ENCODE results near the gene PROSER1.

GRCh38 chr13:39062004-39062403, 24.1 kb upstream of the PROSER1 start:
- TF ChIP-seq CTCF (conservative IDR thresholded peaks at IDR 0.05; ENCODE audit: low read depth, low read length) (no peak), SMC3 (IDR thresholded peaks at IDR 0.05; ENCODE audit: low read depth, low read length) (no peak), MAFK (IDR thresholded peaks at IDR 0.05; ENCODE audit: low read depth, low read length) (no peak), POLR2A (IDR thresholded peaks at IDR 0.05; ENCODE audit: low read depth, low read length) (no peak), RAD21 (IDR thresholded peaks at IDR 0.05; ENCODE audit: low read length) (no peak), BHLHE40 (IDR thresholded peaks at IDR 0.05; ENCODE audit: low read depth, low read length) (no peak), MAZ (IDR thresholded peaks at IDR 0.05; ENCODE audit: borderline replicate concordance, low read depth, low read length) (no peak), CEBPB (IDR thresholded peaks at IDR 0.05; ENCODE audit: low read depth, low read length) (no peak), NFE2L2 (IDR thresholded peaks at IDR 0.05; ENCODE audit: low read depth, low read length) (no peak), FOS (IDR thresholded peaks at IDR 0.05; ENCODE audit: low read depth, low read length) (no peak), RCOR1 (IDR thresholded peaks at IDR 0.05; ENCODE audit: insufficient replicate concordance, low read length) (no peak)
- TF ChIP-seq, protein P1, sequence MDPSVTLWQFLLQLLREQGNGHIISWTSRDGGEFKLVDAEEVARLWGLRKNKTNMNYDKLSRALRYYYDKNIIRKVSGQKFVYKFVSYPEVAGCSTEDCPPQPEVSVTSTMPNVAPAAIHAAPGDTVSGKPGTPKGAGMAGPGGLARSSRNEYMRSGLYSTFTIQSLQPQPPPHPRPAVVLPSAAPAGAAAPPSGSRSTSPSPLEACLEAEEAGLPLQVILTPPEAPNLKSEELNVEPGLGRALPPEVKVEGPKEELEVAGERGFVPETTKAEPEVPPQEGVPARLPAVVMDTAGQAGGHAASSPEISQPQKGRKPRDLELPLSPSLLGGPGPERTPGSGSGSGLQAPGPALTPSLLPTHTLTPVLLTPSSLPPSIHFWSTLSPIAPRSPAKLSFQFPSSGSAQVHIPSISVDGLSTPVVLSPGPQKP (IDR thresholded peaks at IDR 0.05; ENCODE audit: borderline replicate concordance, low read depth, low read length) = no peak
